ENCODE results near the gene ADCY9.
"Not testable (repeated sequence)": the region's sequence is repeated elsewhere in the genome, so short reads cannot be mapped to it uniquely, and the experiment has no call there.

The ADCY9 gene

GRCh38 chr16:4093495-4094126 is 22.6 kb downstream of the ADCY9 start:
- no peak for DNase-seq (ENCODE audit: low read depth in 2 of 2)

DNA sequence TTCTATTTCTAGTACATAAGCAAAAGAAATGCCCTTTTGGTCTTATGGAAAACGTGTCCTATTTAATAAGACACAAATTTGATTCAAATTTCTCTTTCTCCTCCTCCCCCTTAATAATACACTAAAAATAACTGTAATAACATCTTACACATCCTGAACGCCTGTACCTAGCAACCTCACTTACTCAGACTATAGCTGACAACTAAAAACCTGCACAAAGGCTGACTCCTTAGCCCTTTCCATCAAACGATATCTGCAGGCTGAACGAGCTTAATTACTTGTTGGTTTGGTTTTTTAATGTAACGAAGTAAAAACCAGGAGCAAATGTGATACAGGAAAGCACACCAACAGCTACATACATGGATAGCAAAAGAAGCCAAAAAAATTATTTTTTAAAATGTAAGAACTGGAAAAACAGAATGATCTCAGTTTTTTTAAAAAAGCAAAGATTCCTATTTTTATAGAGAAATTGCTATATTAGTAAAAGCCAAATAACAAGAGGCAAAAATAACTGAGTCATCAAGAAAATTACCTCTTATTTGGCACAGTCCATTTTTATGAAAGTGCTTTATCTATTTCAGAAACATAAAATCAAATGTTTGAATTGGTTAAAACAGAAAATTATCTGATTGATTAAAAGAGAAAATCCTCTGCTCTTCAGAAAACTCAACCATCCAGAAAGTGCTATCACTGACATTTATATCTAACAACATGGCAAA is 23.5 kb downstream of the ADCY9 start:
- DNase-seq (ENCODE audit: low read depth in 2 of 2): no peak

GRCh38 chr16:4091240-4092012 is 24.8 kb downstream of the ADCY9 start:
- DNase-seq (ENCODE audit: low read depth in 2 of 2): no peak

DNA sequence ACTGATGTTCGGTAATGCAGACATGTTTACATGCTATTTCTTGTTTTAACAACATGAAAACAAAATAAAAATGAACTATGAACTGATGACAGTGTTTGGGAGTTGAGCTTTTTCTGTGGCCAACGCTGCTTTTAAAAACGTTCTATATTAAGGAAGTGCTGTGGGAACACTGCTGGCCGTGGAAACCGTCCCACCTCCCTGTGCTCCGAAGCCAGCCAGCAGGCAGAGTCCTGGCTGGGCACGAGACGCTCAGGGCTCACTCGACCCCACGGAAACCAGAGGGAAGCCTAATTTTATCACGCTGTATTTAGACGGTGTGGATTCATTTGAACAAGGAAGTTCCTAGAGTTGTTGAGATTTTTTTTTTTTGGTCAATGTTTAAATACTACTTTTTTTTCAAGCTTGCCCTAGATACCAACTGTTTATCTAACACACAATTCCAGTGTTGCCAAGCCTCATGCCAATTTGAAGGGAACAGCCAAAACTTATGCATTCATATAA is 25.8 kb downstream of the ADCY9 start:
- no peak for DNase-seq (ENCODE audit: low read depth in 2 of 2)

DNA sequence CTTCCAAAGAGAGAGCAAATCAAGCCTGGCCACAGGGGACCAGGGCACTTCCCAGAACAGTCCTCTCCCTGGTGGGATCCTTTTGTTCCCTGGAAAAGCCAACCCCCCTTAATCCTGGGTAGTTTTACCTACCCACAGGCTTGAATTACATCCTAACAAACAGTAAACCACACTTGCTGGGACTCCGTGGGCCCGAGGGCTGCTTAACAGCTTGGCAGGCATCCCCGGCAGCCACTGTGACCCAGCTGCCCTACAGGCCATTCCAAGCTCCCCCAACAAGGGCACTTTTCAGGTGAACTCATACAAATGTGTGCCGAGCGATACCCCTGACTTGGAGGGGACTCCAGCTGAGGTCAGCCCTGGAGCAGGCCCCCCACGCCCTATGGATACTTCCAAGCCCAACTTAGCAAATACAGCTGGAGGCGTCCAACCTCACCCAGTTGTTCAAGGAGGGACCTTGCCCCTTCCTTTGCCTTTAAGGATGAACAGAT is 26.4 kb downstream of the ADCY9 start:
- DNase-seq (ENCODE audit: low read depth in 2 of 2): no peak

DNA sequence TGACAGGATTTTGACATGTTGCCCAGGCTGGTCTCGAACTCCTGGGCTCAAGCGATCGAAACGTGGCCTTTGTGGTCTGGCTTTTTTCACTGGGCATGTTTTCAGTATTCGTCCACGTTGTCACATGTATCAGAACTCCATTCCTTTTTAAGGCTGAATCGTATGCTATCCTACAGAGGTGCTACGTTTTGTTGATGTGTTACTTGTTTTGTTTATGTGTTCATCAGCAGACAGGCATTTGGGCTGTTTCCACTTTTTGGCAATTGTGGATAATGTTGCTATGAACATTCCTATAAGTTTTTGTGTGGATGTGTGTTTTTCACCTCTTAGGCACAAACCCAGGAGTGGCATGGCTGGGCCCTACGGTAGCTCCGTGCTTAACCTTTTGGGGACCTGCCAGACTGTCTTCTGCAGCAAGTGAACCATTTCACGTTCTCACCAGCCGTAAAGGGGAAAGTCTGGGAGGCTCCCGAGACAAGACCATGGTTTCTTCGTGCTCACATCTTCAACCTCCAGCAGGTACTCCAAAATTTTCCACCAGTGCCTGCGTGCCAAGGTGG is 26.9 kb downstream of the ADCY9 start:
- no peak for DNase-seq (ENCODE audit: low read depth in 2 of 2)

GRCh38 chr16:4087990-4088577 is 28.2 kb downstream of the ADCY9 start:
- no peak for DNase-seq (ENCODE audit: low read depth in 2 of 2)

DNA sequence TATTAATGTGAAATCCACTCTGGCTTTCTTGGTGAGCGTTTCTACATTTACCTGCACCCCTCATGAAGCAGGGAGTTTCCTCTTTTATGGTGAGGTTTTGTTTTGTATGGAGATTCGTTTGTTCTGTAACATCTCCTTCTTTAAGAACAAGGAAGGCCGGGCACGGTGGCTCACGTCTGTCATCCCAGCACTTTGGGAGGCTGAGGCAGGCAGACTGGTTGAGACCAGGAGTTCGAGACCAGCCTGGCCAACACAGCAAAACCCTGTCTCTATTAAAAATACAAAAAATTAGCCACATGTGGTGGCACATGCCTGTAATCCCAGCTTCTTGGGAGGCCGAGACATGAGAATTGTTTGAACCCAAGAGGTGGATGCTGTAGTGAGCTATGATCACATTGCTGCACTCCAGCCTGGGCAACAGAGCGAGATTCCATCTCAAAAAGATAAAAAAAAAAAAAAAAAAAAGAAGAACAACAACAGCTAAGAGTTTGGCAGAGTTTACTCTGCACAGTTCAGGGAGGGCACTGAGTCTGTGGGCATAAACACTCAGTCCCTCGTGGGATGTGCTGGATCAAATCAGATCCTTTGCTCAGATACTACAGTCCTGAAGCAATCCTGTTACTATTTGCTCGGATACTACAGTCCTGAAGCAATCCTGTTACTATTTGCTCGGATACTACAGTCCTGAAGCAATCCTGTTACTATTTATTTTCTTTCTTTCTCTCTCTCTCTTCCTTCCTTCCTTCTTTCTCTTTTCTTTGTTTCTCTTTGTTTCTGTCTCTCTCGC is 28.9 kb downstream of the ADCY9 start:
- no peak for DNase-seq (ENCODE audit: low read depth in 2 of 2)

- DNase-seq (ENCODE audit: low read depth in 2 of 2): no peak
Observed at GRCh38 chr16:4086153-4086552, 30.1 kb downstream of the ADCY9 start.

GRCh38 chr16:4085405-4085970 is 30.8 kb downstream of the ADCY9 start:
- no peak for DNase-seq (ENCODE audit: low read depth in 2 of 2)

DNA sequence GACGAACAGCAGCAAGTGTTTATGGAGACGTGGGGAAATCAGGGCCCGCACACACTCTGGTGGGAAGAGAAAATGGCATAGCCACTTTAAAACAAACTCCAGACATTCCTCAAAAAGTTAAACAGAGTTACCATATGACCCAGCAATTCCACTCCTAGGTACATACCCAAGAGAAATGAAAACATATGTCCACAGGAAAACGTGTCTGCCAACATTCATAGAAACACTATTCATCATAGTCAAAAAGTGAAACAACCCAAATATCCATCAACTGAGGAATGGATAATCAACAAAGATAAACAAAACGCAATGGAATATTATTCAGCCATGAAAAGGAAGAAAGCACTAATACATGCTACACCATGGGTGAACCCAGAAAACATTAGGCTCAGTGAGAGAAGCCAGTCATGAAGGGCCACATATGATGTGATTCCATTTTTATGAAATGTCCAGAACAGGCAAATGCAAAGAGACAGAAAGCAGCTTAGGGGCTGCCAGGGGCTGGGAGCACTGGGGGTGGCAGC is 32.8 kb downstream of the ADCY9 start:
- DNase-seq (ENCODE audit: low read depth in 2 of 2): no peak

DNA sequence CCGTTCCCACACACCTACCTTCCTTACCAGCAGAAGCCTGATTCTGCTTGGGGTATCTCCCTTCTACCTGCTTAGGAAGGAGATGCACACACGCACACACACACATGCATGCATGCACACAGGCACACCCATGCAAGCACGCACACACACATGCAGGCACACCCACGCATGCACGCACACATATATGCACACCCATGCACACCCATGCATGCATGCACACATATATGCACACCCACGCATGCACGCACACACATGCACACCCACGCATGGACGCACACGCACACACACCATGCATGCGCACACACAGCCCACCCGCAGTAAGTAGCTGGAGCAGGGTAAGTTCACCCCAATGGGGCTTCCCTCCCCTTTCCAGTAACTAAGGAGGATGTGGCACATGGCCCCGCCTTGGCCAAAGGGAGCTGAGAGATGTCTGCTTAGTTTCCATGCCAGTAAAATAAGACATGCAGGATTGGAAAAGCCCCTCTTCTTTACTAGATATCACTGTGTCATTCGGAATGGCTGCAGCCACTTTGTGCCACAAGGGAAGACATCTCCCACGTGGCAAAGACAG is 33.7 kb downstream of the ADCY9 start:
- no peak for DNase-seq (ENCODE audit: low read depth in 2 of 2)

DNA sequence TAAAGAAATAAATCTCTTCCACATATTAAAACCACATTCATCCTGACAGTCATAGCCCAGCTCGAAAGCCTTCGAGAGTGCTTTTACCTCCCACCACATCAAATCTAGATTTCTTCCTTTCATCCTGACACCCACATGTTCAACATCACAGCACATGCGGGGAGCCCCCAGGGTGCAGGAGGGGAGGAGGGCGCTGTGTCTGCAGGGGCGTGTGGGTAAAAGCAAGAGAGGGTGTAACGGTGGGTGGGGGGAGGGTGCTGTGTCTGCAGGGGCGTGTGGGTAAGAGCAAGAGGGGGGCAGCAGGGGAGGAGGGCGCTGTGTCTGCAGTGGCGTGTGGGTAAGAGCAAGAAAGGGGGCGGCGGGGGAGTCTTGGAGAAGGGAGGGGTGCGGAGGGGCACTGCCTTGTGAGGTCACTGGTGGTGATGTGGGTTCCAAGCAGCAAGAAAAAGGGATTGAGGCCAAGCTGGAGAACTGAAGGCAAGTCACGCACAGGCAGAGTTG is 34.7 kb downstream of the ADCY9 start:
- no peak for DNase-seq (ENCODE audit: low read depth in 2 of 2)

GRCh38 chr16:4081047-4081446 is 35.2 kb downstream of the ADCY9 start:
- no peak for DNase-seq (ENCODE audit: low read depth in 2 of 2)

- DNase-seq (ENCODE audit: low read depth in 2 of 2): no peak
Observed at GRCh38 chr16:4077174-4077649, 39.0 kb downstream of the ADCY9 start.

- no peak for DNase-seq (ENCODE audit: low read depth in 2 of 2)
Observed at GRCh38 chr16:4075534-4075933, 40.7 kb downstream of the ADCY9 start.

- DNase-seq (ENCODE audit: low read depth in 2 of 2): not testable (repeated sequence)
Observed at GRCh38 chr16:4073150-4073549, 43.1 kb downstream of the ADCY9 start.

DNA sequence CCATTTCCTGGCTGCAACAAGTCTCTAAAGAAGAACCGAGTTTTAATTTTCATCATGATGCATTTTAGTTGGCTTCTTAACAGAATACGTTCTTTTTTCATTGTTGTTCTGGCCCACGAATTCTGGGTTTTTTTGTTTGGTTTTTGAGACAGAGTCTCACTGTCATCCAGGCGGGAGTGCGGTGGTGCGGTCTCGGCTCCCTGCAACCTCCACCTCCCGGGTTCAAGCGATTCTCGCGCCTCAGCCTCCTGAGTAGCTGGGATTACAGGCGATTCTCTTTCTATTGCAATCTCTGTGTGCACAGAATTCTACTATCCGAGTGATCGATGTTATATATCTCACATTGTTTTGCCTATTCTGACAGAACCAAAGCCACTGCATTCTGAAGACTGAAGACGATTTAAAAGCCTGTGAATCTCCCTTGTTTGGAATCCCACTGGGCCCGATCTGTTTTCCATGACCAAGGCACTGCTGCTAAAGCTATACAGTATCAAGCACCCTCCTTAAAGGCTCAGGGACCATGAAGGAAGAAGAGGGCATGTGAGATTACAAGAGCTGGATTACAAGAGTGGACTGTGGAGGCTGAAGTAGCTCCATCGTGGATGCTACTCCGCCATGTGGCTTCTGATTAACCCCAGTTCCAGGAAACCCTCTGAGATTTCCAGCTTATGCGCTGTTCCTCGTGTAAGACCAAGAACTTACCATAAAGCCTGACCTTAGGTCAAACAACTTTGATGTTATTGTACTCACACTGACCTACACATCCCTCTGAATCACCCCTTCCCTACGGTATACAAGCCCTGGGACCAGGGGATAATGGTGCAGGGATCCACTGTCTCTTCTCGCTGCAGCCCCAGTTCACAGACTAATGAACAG is 44.3 kb downstream of the ADCY9 start:
- DNase-seq (ENCODE audit: low read depth in 2 of 2): no peak

- no peak for DNase-seq (ENCODE audit: low read depth in 2 of 2)
Observed at GRCh38 chr16:4070936-4071335, 45.3 kb downstream of the ADCY9 start.

All from stimulated activated CD4-positive, alpha-beta T cell treated with anti-CD3 and anti-CD28 coated beads, Interleukin-4, amount 100 ng/mL, for 48 hours (primary cell).